ENCODE results near the gene CLCN1.
"Not testable (repeated sequence)": the region's sequence is repeated elsewhere in the genome, so short reads cannot be mapped to it uniquely, and the experiment has no call there.

The CLCN1 gene

DNA sequence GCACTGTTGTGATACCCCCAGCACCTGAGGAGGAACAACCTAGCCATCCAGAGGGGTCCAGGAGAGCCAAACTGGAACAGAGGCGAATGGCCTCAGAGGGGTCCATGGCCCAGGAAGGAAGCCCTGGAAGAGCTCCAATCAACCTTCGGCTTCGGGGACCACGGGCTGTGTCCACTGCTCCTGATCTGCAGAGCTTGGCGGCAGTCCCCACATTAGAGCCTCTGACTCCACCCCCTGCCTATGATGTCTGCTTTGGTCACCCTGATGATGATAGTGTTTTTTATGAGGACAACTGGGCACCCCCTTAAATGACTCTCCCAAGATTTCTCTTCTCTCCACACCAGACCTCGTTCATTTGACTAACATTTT lies 29.4 kb upstream of the CLCN1 start:
- Histone ChIP-seq H3K4me3 (ENCODE audit: low read length) (no peak overlapping the region), H3K36me3 (ENCODE audit: insufficient read depth, low read length) (peaks cover 10% of the 10 kb centered on the region), H2AFZ (ENCODE audit: low read depth, low read length) (no peak overlapping the region), H3K9me3 (ENCODE audit: low read length) (no peaks in the 10 kb centered on the region), H3K27me3 (ENCODE audit: insufficient read depth, low read length) (no peaks in the 10 kb centered on the region), H3K4me1 (ENCODE audit: insufficient read depth, low read length) (peaks cover 18% of the 10 kb centered on the region)

DNA sequence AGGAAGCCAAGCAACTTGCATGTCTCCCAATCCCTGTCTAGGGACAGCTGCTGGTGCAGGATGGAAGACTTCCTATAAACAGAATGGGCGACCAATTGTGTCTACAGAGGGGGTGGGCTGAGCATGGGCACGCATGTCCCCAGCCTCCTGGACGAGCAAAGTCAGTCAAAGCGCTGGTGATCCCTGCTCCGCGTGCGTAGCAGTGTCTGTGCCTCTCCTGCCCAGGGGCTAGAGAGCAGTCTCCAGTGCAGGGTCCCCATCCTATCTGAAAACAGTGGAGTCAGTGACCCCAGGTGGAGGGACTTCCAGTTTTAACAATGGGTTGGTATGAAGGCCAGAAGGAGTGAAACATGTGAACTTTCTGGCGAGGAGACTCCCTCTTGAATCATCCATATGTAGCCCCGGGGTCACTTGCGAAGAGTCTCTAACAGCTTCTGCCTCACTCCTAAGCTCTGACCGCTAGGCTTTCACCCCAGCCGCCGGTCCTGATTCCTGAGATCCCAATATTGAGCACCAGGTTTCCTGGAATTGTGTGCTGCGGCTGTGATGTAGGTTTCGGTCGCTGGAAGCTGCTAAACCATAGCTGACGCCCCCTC lies 28.5 kb upstream of the CLCN1 start:
- Histone ChIP-seq H3K27me3 (ENCODE audit: insufficient read depth, low read length) (no peaks in the 10 kb centered on the region), H3K9me3 (ENCODE audit: low read length) (no peaks in the 10 kb centered on the region), H2AFZ (ENCODE audit: low read depth, low read length) (peak overlapping the region; percentile 80), H3K4me3 (ENCODE audit: low read length) (peak overlapping the region; percentile 94), H3K36me3 (ENCODE audit: insufficient read depth, low read length) (peaks cover 18% of the 10 kb centered on the region), H3K4me1 (ENCODE audit: insufficient read depth, low read length) (peaks cover 18% of the 10 kb centered on the region)

DNA sequence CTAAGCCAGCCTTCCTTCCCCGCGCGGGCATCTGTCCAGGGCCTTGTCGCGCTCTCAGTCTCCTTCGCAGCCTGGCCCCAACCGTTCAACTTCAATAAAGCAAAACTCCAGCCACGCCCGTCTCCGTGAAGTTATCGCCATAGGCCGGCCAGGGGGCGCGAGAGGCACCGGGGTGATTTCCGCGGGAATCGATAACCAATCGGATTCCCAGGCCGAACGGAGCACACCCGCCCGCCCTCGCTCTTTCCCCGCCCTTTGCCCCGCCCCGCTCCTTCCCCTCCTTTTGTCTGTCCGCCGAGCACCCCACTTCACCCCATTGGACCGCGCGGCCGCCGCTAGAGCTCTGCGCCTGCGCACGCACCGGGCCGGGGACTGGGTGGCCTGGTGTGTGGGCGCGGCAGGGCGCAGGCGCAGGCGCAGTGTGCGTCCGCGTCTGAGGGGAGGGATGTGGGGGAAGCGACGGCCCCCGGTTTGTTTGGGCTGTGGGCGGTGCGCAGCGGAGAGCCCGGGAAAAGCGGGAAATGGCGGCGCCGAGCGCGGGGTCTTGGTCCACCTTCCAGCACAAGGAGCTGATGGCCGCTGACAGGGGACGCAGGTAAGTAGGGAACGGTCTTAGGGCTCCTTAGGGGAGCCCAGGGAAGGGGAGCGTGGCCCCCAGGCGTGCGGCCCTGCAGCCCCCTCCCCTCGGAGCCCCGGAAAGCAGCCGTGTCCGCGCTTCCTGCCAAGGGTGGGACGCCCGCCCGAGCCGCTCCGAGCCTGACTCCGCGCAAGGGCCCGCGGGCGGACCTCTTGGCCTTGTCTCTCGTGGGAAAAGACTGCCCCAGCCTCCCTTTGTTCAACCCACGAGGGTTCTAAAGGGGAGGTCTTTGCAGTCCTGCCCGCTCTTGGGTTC lies 27.7 kb upstream of the CLCN1 start, which contains the start of gene CASP2:
TSS of gene CASP2 (plus strand) at position 417 of the 892 bp plus-strand sequence. CDS start at position 522, 105 bp downstream.
- Histone ChIP-seq H3K4me3 (ENCODE audit: low read length) (peak within 1 kb of the TSS; percentile 94), H3K9me3 (ENCODE audit: low read length) (no peaks in the 10 kb centered on the region), H3K36me3 (ENCODE audit: insufficient read depth, low read length) (peaks cover 24% of the 10 kb centered on the region), H3K27me3 (ENCODE audit: insufficient read depth, low read length) (no peaks in the 10 kb centered on the region), H3K4me1 (ENCODE audit: insufficient read depth, low read length) (peaks cover 18% of the 10 kb centered on the region), H2AFZ (ENCODE audit: low read depth, low read length) (peak within 1 kb of the TSS; percentile 80)

DNA sequence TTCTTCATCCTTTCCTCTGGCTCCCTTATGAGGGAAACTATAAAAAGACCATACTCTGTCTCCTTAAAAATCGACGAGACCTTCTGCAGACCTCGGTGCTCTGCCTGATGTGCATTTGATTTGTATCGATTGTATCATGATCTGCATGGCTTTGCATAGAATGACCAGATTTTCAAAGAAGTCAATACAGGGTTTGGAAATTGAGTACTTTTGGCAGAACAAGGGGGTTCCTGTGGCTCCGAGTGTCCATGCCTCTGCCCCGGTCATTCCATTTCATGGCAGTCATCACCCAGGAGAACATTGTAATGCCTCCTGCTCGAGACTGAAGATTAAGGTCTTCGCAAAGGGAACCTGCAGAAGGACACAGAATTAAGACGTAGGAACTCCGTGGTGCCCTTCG lies 27.1 kb upstream of the CLCN1 start:
- peaks cover 29% of the 10 kb centered on the region for H3K36me3 ChIP-seq (ENCODE audit: insufficient read depth, low read length)
- H3K4me1 ChIP-seq (ENCODE audit: insufficient read depth, low read length), result peaks cover 18% of the 10 kb centered on the region
- no peaks in the 10 kb centered on the region for H3K27me3 ChIP-seq (ENCODE audit: insufficient read depth, low read length)
- peak overlapping the region; percentile 94 for H3K4me3 ChIP-seq (ENCODE audit: low read length)
- H2AFZ ChIP-seq (ENCODE audit: low read depth, low read length), result peak overlapping the region; percentile 80
- no peaks in the 10 kb centered on the region for H3K9me3 ChIP-seq (ENCODE audit: low read length)

DNA sequence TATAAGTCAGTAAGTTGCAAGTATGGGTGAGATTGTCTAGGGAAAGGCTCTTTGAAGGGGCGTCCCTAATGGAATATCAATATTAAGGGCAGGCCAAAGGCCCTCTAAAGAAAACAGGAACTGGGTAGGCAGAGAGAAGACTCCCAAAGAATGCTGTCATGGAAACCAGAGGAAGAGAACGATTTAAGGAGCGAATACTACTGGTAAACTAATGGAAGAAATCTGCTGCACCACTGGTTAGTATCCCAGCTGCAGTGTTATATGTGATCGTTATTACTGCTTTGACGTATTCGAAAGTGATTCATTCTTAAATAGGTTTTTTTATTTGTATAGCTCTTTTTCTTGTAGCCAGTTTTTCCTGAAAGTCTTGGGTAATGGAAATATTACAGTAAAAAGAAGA lies 26.5 kb upstream of the CLCN1 start:
- peaks cover 34% of the 10 kb centered on the region for H3K36me3 ChIP-seq (ENCODE audit: insufficient read depth, low read length)
- no peaks in the 10 kb centered on the region for H3K27me3 ChIP-seq (ENCODE audit: insufficient read depth, low read length)

DNA sequence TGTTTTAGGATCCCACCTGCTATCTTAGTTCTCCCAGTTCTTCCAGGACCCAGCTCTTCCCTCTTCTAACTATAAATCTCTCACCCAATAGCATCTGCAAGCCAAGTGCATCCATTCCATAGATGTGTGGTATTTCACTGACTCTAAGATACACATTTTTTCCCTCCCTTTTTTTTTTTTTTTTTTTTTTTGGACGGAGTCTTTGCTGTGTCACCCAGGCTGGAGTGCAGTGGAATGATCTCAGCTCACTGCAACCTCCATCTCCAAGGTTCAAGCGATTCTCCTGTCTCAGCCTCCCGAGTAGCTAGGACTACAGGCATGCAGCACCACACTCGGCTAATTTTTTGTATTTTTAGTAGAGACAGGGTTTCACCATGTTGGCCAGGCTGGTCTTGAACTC lies 26.0 kb upstream of the CLCN1 start:
- Histone ChIP-seq H3K36me3 (ENCODE audit: insufficient read depth, low read length) (peaks cover 39% of the 10 kb centered on the region), H3K4me1 (ENCODE audit: insufficient read depth, low read length) (peaks cover 18% of the 10 kb centered on the region), H3K4me3 (ENCODE audit: low read length) (peak overlapping the region; percentile 94)
- H3K9me3 ChIP-seq (ENCODE audit: low read length); H3K27me3 ChIP-seq (ENCODE audit: insufficient read depth, low read length); H2AFZ ChIP-seq (ENCODE audit: low read depth, low read length): not testable (repeated sequence)

More for the DNA sequence above, 26.5 kb upstream of the CLCN1 start:
- H3K4me3 ChIP-seq (ENCODE audit: low read length), result peak overlapping the region; percentile 94
- no peak overlapping the region for H2AFZ ChIP-seq (ENCODE audit: low read depth, low read length)
- H3K4me1 ChIP-seq (ENCODE audit: insufficient read depth, low read length), result peaks cover 18% of the 10 kb centered on the region
- H3K9me3 ChIP-seq (ENCODE audit: low read length), result no peaks in the 10 kb centered on the region

DNA sequence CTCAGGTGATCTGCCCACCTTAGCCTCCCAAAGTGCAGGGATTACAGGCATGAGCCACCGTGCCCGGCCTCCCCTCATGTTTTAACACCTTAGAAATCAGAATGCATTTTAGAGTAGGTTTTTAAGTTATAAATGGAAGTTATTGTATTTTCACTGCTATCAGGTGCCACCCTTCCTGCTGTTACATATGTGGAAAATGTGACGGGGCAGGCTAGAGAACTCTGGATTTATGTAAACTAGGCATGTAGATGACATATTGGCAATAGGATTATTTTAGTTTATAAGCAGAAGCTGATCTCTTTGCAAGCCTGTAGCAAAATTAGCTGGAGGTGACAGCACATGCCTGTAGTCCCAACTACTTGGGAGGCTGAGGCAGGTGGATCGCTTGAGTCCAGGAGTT lies 25.6 kb upstream of the CLCN1 start:
- Histone ChIP-seq H3K4me1 (ENCODE audit: insufficient read depth, low read length) (peaks cover 18% of the 10 kb centered on the region), H3K36me3 (ENCODE audit: insufficient read depth, low read length) (peaks cover 43% of the 10 kb centered on the region), H3K9me3 (ENCODE audit: low read length) (no peaks in the 10 kb centered on the region), H2AFZ (ENCODE audit: low read depth, low read length) (no peak overlapping the region), H3K27me3 (ENCODE audit: insufficient read depth, low read length) (no peaks in the 10 kb centered on the region), H3K4me3 (ENCODE audit: low read length) (peak overlapping the region; percentile 14)

DNA sequence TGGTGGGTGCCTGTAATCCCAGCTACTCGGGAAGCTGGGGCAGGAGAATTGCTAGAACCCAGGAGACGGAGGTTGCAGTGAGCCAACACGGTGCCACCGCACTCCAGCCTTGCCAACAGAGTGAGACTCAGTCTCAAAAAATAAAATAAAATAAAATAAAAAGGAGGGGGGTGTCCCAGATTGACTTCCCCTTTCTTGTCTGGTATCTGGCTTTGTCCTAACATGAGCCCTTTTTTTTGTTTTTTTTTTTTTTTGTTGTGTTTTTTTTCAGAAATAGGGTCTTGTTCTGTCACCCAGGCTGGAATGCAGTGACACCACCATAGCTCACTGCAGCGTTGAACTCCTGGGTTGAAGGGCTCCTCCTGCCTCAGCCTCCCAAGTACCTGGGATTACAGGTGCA lies 23.0 kb upstream of the CLCN1 start:
- Histone ChIP-seq H2AFZ (ENCODE audit: low read depth, low read length) (no peak overlapping the region), H3K27me3 (ENCODE audit: insufficient read depth, low read length) (no peaks in the 10 kb centered on the region), H3K36me3 (ENCODE audit: insufficient read depth, low read length) (peaks cover 66% of the 10 kb centered on the region), H3K4me1 (ENCODE audit: insufficient read depth, low read length) (peaks cover 16% of the 10 kb centered on the region), H3K9me3 (ENCODE audit: low read length) (no peaks in the 10 kb centered on the region), H3K4me3 (ENCODE audit: low read length) (no peak overlapping the region)

DNA sequence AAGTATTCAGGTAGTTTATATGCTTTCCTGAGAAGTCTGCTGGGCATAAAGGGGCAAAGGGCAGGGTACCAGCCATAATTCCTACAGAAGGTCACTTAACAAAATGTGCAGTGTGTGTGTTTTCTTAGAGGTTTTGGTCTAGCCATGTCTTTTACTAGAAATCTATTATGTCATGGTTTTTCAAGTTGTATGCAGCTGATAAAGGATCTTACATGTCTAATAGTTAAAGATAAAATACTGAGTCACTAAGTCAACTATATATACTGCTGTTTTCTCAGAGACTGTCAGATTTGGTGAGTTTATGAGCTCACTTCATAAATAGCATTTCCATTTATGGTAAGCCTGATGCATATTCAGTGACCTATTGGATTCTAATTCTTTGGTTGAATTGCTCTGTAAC lies 20.0 kb upstream of the CLCN1 start:
- no peaks in the 10 kb centered on the region for H3K9me3 ChIP-seq (ENCODE audit: low read length)
- no peaks in the 10 kb centered on the region for H3K27me3 ChIP-seq (ENCODE audit: insufficient read depth, low read length)
- peaks cover 88% of the 10 kb centered on the region for H3K36me3 ChIP-seq (ENCODE audit: insufficient read depth, low read length)
- no peak overlapping the region for H3K4me3 ChIP-seq (ENCODE audit: low read length)
- no peaks in the 10 kb centered on the region for H3K4me1 ChIP-seq (ENCODE audit: insufficient read depth, low read length)
- no peak overlapping the region for H2AFZ ChIP-seq (ENCODE audit: low read depth, low read length)

DNA sequence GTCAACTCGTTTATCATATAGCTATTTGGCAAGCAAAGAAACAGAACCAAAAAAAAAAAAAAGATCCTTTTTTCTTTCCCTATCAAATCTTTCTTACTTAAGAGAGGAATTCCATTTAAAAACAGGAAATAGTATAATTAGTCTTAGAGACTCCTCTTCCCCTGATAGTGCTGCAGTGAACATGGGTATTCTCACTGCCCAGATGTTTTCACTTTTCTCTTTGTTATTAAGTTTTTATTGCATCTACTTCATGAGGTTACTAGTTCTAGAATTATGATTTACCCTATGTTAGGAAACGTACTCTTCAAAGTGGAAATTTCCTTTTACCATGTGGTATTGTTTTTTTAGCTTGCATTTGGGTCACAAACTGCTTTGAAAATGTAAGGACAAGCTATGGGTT lies 19.2 kb upstream of the CLCN1 start:
- H3K27me3 ChIP-seq (ENCODE audit: insufficient read depth, low read length), result no peaks in the 10 kb centered on the region
- H3K4me1 ChIP-seq (ENCODE audit: insufficient read depth, low read length), result no peaks in the 10 kb centered on the region
- no peaks in the 10 kb centered on the region for H3K9me3 ChIP-seq (ENCODE audit: low read length)
- no peak overlapping the region for H2AFZ ChIP-seq (ENCODE audit: low read depth, low read length)
- peaks cover 90% of the 10 kb centered on the region for H3K36me3 ChIP-seq (ENCODE audit: insufficient read depth, low read length)
- no peak overlapping the region for H3K4me3 ChIP-seq (ENCODE audit: low read length)

DNA sequence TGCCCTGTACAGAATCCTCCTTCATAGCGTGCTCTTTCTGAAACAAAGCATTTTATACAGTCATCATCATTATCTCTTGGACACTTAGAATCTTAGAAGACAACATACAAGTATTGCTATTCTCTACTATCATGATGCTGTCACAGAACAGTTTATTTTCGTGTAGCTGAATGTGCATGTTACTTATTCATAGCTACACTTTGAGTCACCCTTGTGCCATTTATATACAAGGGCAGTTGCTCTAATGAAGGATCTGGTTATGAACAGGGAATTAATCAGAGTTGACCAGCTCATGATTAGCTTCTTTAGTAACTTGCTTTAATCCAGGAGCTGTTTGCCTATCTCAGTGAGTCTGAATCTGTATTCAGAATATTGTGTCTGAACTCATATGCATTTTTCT lies 16.6 kb upstream of the CLCN1 start:
- Histone ChIP-seq H3K36me3 (ENCODE audit: insufficient read depth, low read length) (peaks cover 91% of the 10 kb centered on the region), H3K27me3 (ENCODE audit: insufficient read depth, low read length) (no peaks in the 10 kb centered on the region), H3K4me3 (ENCODE audit: low read length) (no peak overlapping the region), H3K9me3 (ENCODE audit: low read length) (no peaks in the 10 kb centered on the region), H2AFZ (ENCODE audit: low read depth, low read length) (no peak overlapping the region), H3K4me1 (ENCODE audit: insufficient read depth, low read length) (no peaks in the 10 kb centered on the region)

DNA sequence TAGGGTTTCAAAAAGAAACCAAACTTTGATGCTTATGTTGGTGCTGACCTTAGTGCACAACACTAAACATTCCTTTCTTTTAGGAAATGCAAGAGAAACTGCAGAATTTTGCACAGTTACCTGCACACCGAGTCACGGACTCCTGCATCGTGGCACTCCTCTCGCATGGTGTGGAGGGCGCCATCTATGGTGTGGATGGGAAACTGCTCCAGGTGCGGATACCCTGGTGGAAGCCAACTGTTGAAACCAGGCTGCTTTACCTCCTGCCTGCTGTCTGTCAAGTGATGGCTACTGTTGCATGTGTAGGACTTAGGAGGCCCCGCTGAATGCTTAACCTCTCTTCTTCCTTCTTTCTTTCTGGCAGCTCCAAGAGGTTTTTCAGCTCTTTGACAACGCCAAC lies 16.1 kb upstream of the CLCN1 start:
- no peaks in the 10 kb centered on the region for H3K4me1 ChIP-seq (ENCODE audit: insufficient read depth, low read length)
- H3K9me3 ChIP-seq (ENCODE audit: low read length), result no peaks in the 10 kb centered on the region
- peaks cover 91% of the 10 kb centered on the region for H3K36me3 ChIP-seq (ENCODE audit: insufficient read depth, low read length)
- H3K27me3 ChIP-seq (ENCODE audit: insufficient read depth, low read length), result no peaks in the 10 kb centered on the region
- H2AFZ ChIP-seq (ENCODE audit: low read depth, low read length), result no peak overlapping the region
- no peak overlapping the region for H3K4me3 ChIP-seq (ENCODE audit: low read length)

DNA sequence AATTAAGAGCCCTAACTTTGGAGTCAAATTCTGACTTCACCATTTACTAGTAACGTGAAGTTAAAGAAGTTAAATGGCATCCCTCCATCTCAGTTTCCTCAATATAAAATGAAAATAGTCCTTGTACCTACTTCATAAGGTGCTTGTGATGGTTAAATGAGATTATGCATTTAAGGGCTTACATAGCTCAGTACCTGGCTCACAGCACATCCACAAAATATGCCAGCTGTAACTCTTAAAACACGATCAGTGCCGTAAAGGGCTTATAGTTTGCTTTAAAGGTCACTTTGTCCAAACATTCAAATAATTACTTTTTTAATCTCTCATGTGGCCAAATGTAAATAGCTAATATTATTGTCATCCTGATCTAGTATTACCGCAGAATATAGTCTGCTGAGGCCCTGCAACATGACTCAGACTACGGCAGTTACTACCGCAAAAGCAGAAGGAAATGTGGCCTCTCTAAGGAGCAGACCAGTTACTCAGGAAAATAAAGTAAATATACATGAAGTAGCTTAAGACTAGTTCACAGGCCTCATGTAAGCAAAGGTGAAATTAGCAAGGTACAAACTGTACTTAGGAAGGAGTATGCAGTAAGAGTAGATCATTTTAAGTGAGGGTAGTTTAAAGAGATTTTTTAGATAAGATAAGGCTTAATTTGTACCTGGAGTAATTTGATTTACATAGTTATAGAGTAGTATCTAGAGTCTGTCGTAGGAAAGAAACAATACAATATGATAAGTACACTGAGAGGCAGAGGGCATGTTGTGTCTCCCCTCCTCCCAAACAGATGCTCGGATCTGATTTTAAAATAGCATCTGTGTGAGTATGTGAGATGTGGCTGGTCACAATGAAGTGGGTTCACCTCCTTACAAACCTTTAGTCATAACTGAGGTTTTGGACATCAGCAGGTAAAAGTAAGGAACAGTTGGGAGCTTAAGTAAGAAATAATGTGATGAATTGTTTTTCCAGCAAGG lies 14.7 kb upstream of the CLCN1 start:
- no peaks in the 10 kb centered on the region for H3K9me3 ChIP-seq (ENCODE audit: low read length)
- H3K4me1 ChIP-seq (ENCODE audit: insufficient read depth, low read length), result no peaks in the 10 kb centered on the region
- H3K4me3 ChIP-seq (ENCODE audit: low read length), result no peak overlapping the region
- peaks cover 88% of the 10 kb centered on the region for H3K36me3 ChIP-seq (ENCODE audit: insufficient read depth, low read length)
- no peaks in the 10 kb centered on the region for H3K27me3 ChIP-seq (ENCODE audit: insufficient read depth, low read length)
- H2AFZ ChIP-seq (ENCODE audit: low read depth, low read length), result no peak overlapping the region

All from neuron (in vitro differentiated cells).